Spleen (tissue), 11 donors: ENCODE data around the gene NPPC. TPM values are rescaled to one million over a fixed set of nuclear protein-coding genes. Genes with fewer than 3 reads are reported as not detected.

ENCODE experiments used
- DNase-seq: peaks from one replicate; pipeline ENCODE4 v3.0.0-alpha.2; 2020
- H3K27ac ChIP-seq, 8 donors: fragments of 200-600 bp; sonication (generic) in 7 of 8; 1 replicate in 4 of 8; 2 replicates in 4 of 8; pipeline versions ENCODE4 v1.5.0 to v1.8.0; 2016 to 2021; ENCODE audit warnings: inconsistent platforms in 4 of 8, mild to moderate bottlenecking in 4 of 8, moderate library complexity in 1 of 8
- H3K27me3 ChIP-seq, 7 donors: fragments of 200-600 bp; sonication (generic) in 6 of 7; replicated peaks in 1 of 7; 1 replicate in 4 of 7; 2 replicates in 3 of 7; pipeline versions ENCODE4 v1.5.0 to v1.8.0; 2016 to 2021; ENCODE audit warnings: inconsistent platforms in 3 of 7, mild to moderate bottlenecking in 1 of 7
- H3K36me3 ChIP-seq, 6 donors: fragments of 200-600 bp; sonication (generic) in 5 of 6; 1 replicate in 4 of 6; 2 replicates in 2 of 6; pipeline versions ENCODE4 v1.5.0 to v1.8.0; 2016 to 2021; ENCODE audit warnings: inconsistent platforms in 2 of 6
- H3K4me1 ChIP-seq, 6 donors: fragments of 200-600 bp; sonication (generic) in 5 of 6; 1 replicate in 3 of 6; 2 replicates in 3 of 6; pipeline versions ENCODE4 v1.5.0 to v1.8.0; 2016 to 2021; ENCODE audit warnings: inconsistent platforms in 3 of 6
- H3K4me3 ChIP-seq, 8 donors: fragments of 200-600 bp; sonication (generic) in 7 of 8; 1 replicate in 4 of 8; 2 replicates in 4 of 8; pipeline versions ENCODE4 v1.5.0 to v1.8.0; 2016 to 2021; ENCODE audit warnings: inconsistent platforms in 4 of 8, mild to moderate bottlenecking in 4 of 8, moderate library complexity in 2 of 8
- H3K9me3 ChIP-seq, 8 donors: fragments of 200-600 bp; sonication (generic) in 7 of 8; 1 replicate in 4 of 8; 2 replicates in 4 of 8; pipeline versions ENCODE4 v1.5.0 to v1.8.0; 2016 to 2021; ENCODE audit warnings: inconsistent platforms in 4 of 8
- POLR2A ChIP-seq, 3 donors: fragments of 450-650 bp; IDR thresholded peaks; one replicate each; pipeline ENCODE4 v1.5.1; 2017; ENCODE audit warnings: antibody characterized with exemption in 3 of 3, mild to moderate bottlenecking in 1 of 3
- POLR2AphosphoS5 ChIP-seq, 3 donors: sonication (generic); formaldehyde crosslinking; IDR thresholded peaks; one replicate each; pipeline ENCODE4 v1.5.1; 2017; ENCODE audit warnings: antibody characterized with exemption in 3 of 3
- WGBS, 5 donors: extraction: QIAGEN DNeasy Blood & Tissue Kit in 3 of 5; methylation state at CpG; one replicate each; pipeline versions ENCODE4 v1.1.5 to v1.1.7; 2013 to 2018; 5-methylcytosine and 5-hydroxymethylcytosine counted together
- intact Hi-C: fragments of 100-400 bp; cut with DNase I; formaldehyde crosslinking; loops from one replicate; pipeline ENCODE4 v1.15.0; 2023; ENCODE audit warnings: low total_unique reads
- polyA plus RNA-seq, 3 donors: library from polyadenylated mRNA; stranded (reverse); fragments of 200-250 nt; gene quantifications; one replicate each; pipeline ENCODE4 v1.2.1, GENCODE V29; 2013
- total RNA-seq, 7 donors: library from RNA; depleted of rRNA in 3 of 7; stranded (reverse); fragments of >200 nt in 3 of 7; fragmentation: NEBNext Ultra II Directional in 4 of 7; extraction: Animal tissue kit (Norgen Biotek cat#: 25700) in 4 of 7; gene quantifications; one replicate each; pipeline versions ENCODE4 v1.1.0 to v1.2.1, GENCODE V29; 2016 to 2021
- TF ChIP-seq, protein P1 (sequence below), 11 experiments: fragments of 200-600 bp in 7 of 11; fragments of 450-650 bp in 4 of 11; sonication (generic) in 4 of 11; IDR thresholded peaks in 8 of 11; conservative IDR thresholded peaks in 3 of 11; 1 replicate in 7 of 11; 2 replicates in 4 of 11; pipeline versions ENCODE4 v1.4.0 to v1.8.0; 2016 to 2021; ENCODE audit warnings: antibody characterized with exemption in 11 of 11, inconsistent platforms in 4 of 11, mild to moderate bottlenecking in 1 of 11
- donor health status: healthy with polysubstance abuse.
- donor health status: DM: no; HTN: no; CAD: no; lungs with moderate emphysema.
- donor health status: DM: no; HTN: no; CAD: no.
- donor health status: Bipolar disorder and iron deficiency.
- donor health status: healthy.
- donor health status: DM: no; HTN: no; CAD: no.
- donor health status: DM: yes; HTN: yes; CAD: no.

NPPC gene
- total and polyA plus RNA-seq, 10 donors, result 0.10 to 2.2 (median 0.84) TPM; not detected in 6

- H3K4me1 ChIP-seq, result no peaks in the 10 kb centered on the region
- intact Hi-C loops, result no loop called here
- no peak overlapping the region for H3K4me3 ChIP-seq
- no peak overlapping the region for H3K27ac ChIP-seq
- no peaks in the 10 kb centered on the region for H3K9me3 ChIP-seq
- H3K36me3 ChIP-seq, result no peaks in the 10 kb centered on the region
- WGBS, 5 donors, result 78 to 85% (median 80%) methylated on average over 7 to 8 of the region's 8 CpGs
- peaks cover 0 to 20% (median 0%) of the 10 kb centered on the region in 7 donors for H3K27me3 ChIP-seq
- TF ChIP-seq, protein P1, sequence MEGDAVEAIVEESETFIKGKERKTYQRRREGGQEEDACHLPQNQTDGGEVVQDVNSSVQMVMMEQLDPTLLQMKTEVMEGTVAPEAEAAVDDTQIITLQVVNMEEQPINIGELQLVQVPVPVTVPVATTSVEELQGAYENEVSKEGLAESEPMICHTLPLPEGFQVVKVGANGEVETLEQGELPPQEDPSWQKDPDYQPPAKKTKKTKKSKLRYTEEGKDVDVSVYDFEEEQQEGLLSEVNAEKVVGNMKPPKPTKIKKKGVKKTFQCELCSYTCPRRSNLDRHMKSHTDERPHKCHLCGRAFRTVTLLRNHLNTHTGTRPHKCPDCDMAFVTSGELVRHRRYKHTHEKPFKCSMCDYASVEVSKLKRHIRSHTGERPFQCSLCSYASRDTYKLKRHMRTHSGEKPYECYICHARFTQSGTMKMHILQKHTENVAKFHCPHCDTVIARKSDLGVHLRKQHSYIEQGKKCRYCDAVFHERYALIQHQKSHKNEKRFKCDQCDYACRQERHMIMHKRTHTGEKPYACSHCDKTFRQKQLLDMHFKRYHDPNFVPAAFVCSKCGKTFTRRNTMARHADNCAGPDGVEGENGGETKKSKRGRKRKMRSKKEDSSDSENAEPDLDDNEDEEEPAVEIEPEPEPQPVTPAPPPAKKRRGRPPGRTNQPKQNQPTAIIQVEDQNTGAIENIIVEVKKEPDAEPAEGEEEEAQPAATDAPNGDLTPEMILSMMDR (IDR thresholded peaks at IDR 0.05 in 8 of 11, conservative IDR thresholded peaks at IDR 0.05 in 3 of 11), result no peak
- TF ChIP-seq POLR2AphosphoS5 (IDR thresholded peaks at IDR 0.05) (no peak), POLR2A (IDR thresholded peaks at IDR 0.05) (no peak)
- DNase-seq, result no peak
Observed at GRCh38 chr2:231934441-231935206, 8.4 kb upstream of the NPPC start.

DNA sequence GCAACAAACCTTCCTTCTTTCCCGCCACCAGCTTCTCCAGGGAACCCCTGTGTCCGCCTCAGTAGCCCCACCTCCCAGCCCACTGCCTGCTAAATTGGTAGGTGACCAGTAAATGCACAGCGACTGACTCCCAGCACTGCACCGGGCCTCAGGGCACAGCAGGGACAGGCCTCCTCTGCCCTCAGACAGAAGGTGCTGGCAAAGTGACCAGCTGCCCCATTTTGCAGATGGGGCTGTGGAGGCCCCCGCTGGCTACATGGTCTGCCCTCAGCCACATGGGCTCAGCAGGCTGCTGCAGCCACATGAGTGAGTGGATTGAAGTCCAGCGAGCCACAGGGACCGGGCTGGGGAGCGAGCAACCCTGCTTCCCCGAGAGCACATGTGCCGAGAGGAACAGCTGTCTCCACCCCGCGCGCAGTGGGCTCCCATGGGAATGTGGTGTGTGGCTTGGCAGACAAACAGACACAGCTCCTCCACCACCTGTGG lies 7.8 kb upstream of the NPPC start:
- intact Hi-C loops, result no loop called here
- no peak for DNase-seq
- H3K36me3 ChIP-seq, result no peaks in the 10 kb centered on the region
- 75 to 86% (median 85%) methylated on average over 12 to 13 of the region's 13 CpGs for WGBS, 5 donors
- no peak overlapping the region for H3K4me3 ChIP-seq
- H3K9me3 ChIP-seq, result no peaks in the 10 kb centered on the region
- no peak overlapping the region for H3K27ac ChIP-seq
- TF ChIP-seq POLR2A (IDR thresholded peaks at IDR 0.05), result no peak
- no peak for TF ChIP-seq POLR2AphosphoS5 (IDR thresholded peaks at IDR 0.05)
- TF ChIP-seq, protein P1 (IDR thresholded peaks at IDR 0.05 in 8 of 11, conservative IDR thresholded peaks at IDR 0.05 in 3 of 11), result no peak
- no peaks in the 10 kb centered on the region for H3K4me1 ChIP-seq
- peaks cover 0 to 27% (median 0%) of the 10 kb centered on the region in 7 donors for H3K27me3 ChIP-seq

GRCh38 chr2:231932985-231933915 lies 7.1 kb upstream of the NPPC start:
- TF ChIP-seq POLR2AphosphoS5 (IDR thresholded peaks at IDR 0.05) (no peak), POLR2A (IDR thresholded peaks at IDR 0.05) (no peak)
- TF ChIP-seq, protein P1 (IDR thresholded peaks at IDR 0.05 in 8 of 11, conservative IDR thresholded peaks at IDR 0.05 in 3 of 11), result no peak
- no peaks in the 10 kb centered on the region for H3K9me3 ChIP-seq
- no peak overlapping the region for H3K27ac ChIP-seq
- no peak overlapping the region for H3K4me3 ChIP-seq
- H3K27me3 ChIP-seq, result peaks cover 0 to 34% (median 4%) of the 10 kb centered on the region in 7 donors
- no peaks in the 10 kb centered on the region for H3K36me3 ChIP-seq
- WGBS, 5 donors, result 74 to 79% (median 77%) methylated on average over 12 to 15 of the region's 15 CpGs
- DNase-seq, result no peak
- intact Hi-C loops, result no loop called here
- no peaks in the 10 kb centered on the region for H3K4me1 ChIP-seq

DNA sequence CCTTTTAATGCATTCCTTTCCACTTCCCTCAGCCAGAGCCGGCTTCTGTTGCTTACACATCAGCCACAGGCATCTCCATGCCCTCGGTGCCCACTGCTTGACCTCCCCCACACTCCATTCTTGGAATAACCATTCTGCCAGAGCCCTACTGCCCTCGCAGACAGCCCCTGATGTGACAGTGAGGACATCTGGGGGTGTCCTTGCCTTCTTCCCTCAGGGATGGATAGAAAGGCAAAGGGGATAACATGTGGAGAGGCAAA lies 6.4 kb upstream of the NPPC start:
- Histone ChIP-seq H3K9me3 (no peaks in the 10 kb centered on the region), H3K4me1 (peaks cover 0 to under 1% (median 0%) of the 10 kb centered on the region in 6 donors), H3K36me3 (no peaks in the 10 kb centered on the region), H3K4me3 (no peak overlapping the region), H3K27me3 (peaks cover 0 to 40% (median 10%) of the 10 kb centered on the region in 7 donors), H3K27ac (no peak overlapping the region)
- TF ChIP-seq POLR2A (IDR thresholded peaks at IDR 0.05) (no peak), POLR2AphosphoS5 (IDR thresholded peaks at IDR 0.05) (no peak)
- TF ChIP-seq, protein P1 (IDR thresholded peaks at IDR 0.05 in 8 of 11, conservative IDR thresholded peaks at IDR 0.05 in 3 of 11), result no peak
- DNase-seq, result no peak
- 85 to 95% (median 87%) methylated on average over 3 of the region's 3 CpGs for WGBS, 5 donors
- intact Hi-C loops, result no loop called here
